HG03432 (cell line): ENCODE data around the gene IPCEF1.
"Not testable (repeated sequence)": the region's sequence is repeated elsewhere in the genome, so short reads cannot be mapped to it uniquely, and the experiment has no call there.

ENCODE experiments used
- ATAC-seq: cut with Tn5 transposase; IDR thresholded peaks from one replicate; pipeline ENCODE4 v1.9.1; 2021; ENCODE audit warnings: mild to moderate bottlenecking, moderate library complexity; ENCODE audit not compliant: unreplicated experiment

IPCEF1 gene

GRCh38 chr6:154227862-154228520 is 128.6 kb downstream of the IPCEF1 start:
- no peak for ATAC-seq

- no peak for ATAC-seq
These were observed 130.1 kb downstream of the IPCEF1 start for GRCh38 chr6:154226461-154226860.

GRCh38 chr6:154223296-154223695 is 133.3 kb downstream of the IPCEF1 start:
- ATAC-seq = no peak

GRCh38 chr6:154222716-154223115 is 133.9 kb downstream of the IPCEF1 start:
- ATAC-seq = no peak

- ATAC-seq = no peak
These were observed 137.4 kb downstream of the IPCEF1 start for GRCh38 chr6:154219250-154219649.

- no peak for ATAC-seq
These were observed 137.8 kb downstream of the IPCEF1 start for GRCh38 chr6:154218787-154219186.

GRCh38 chr6:154218301-154218700 is 138.3 kb downstream of the IPCEF1 start:
- ATAC-seq = no peak

- no peak for ATAC-seq
These were observed 142.8 kb downstream of the IPCEF1 start for GRCh38 chr6:154213782-154214181.

GRCh38 chr6:154210678-154211077 is 145.9 kb downstream of the IPCEF1 start:
- ATAC-seq = no peak

- no peak for ATAC-seq
These were observed 147.0 kb downstream of the IPCEF1 start for GRCh38 chr6:154209555-154209954.

GRCh38 chr6:154206996-154207395 is 149.6 kb downstream of the IPCEF1 start:
- ATAC-seq = no peak

GRCh38 chr6:154206141-154206540 is 150.5 kb downstream of the IPCEF1 start:
- no peak for ATAC-seq

- no peak for ATAC-seq
These were observed 153.6 kb downstream of the IPCEF1 start for GRCh38 chr6:154202958-154203357.

- ATAC-seq = no peak
These were observed 154.3 kb downstream of the IPCEF1 start for GRCh38 chr6:154202339-154202738.

- ATAC-seq = not testable (repeated sequence)
These were observed 154.9 kb downstream of the IPCEF1 start for GRCh38 chr6:154201688-154202087.

- peak; percentile 48 for ATAC-seq
These were observed 159.3 kb downstream of the IPCEF1 start for GRCh38 chr6:154197196-154197860.

GRCh38 chr6:154196333-154196885 is 160.2 kb downstream of the IPCEF1 start:
- ATAC-seq = no peak

- peak; percentile 66 for ATAC-seq
These were observed 168.9 kb downstream of the IPCEF1 start for GRCh38 chr6:154187714-154188113.

- ATAC-seq = no peak
These were observed 169.4 kb downstream of the IPCEF1 start for GRCh38 chr6:154187203-154187602.

- ATAC-seq = no peak
These were observed 177.2 kb downstream of the IPCEF1 start for GRCh38 chr6:154179434-154179833.

GRCh38 chr6:154172393-154172792 is 184.2 kb downstream of the IPCEF1 start:
- not testable (repeated sequence) for ATAC-seq

- ATAC-seq = no peak
These were observed 186.5 kb downstream of the IPCEF1 start for GRCh38 chr6:154170106-154170505.
